HG03565 (cell line): ENCODE results near the gene IL27RA.

Source experiments
- ATAC-seq: cut with Tn5 transposase; IDR thresholded peaks from one replicate; pipeline ENCODE4 v1.9.1; 2021; ENCODE audit warnings: mild to moderate bottlenecking, moderate library complexity; ENCODE audit not compliant: unreplicated experiment

The IL27RA gene

DNA sequence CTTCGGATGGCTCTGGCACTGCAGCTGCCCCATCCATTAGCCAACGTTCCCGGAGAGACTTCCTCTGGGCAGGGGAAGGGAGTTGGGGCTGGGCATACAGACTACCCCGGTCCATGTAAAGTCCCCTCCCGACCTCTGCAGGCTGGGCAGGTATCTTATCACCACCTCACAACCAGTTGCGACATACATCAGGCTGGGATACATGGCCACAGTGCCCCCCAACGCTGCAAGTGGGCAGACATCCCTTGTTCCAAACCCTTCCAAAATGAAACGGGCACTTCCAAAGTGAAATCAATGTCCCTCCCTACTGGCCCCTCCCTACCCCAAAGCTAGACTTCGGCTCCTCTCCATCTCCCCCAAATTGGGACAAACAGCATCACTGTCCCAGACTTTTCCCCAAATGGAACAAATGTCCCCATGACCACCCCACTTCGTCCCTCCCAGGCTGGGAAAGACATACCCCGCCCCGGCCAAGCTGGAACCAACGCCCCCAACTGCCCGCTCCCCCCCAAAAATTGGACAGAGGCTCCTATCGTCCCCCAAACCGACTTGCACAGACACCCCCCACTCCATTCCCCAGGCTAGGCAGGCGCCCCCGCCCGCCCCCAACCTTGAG lies 25.3 kb downstream of the IL27RA start:
- no peak for ATAC-seq

DNA sequence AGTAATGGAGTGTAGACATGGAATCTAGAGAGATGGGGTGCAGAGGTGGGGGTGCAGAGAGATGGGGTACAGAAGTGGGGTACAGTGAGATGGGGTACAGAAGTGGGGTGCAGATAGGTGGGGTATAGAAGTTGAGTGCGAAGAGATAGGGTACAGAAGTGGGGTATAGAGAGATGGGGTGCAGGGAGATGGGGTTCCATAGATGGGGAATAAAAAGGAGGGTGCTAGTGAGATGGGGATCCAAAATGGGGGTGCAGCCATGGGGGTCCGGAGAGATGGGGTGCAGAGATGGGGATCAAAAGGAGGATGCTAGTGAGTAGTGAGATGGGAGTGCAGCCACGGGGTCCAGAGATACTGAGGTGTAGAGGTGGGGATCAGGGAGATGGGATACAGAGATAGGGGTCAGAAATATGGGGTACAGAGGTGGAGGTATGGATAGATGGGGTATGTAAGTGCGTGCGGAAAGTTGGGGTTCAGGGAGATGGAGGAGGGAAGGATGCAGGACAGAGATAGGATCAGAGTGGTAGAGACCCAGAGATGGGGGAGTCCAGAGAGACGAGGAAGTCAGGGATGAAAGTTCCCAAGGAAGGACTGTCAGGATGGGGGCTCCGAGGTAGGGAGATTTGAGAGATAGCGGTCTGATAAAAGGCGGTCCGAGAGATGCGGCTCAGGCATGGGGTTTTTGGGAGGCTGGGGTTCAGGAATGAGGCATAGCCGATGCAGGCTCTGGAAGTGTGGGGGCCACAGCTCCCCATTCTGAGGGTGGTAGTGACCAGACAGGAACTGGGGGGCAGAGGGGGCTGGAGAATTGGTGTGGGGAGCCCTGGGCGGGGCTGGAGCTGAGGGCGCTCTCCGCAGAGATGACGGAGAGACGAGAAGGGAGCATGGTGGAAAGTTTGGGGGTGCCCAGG lies 26.9 kb downstream of the IL27RA start:
- ATAC-seq = no peak

DNA sequence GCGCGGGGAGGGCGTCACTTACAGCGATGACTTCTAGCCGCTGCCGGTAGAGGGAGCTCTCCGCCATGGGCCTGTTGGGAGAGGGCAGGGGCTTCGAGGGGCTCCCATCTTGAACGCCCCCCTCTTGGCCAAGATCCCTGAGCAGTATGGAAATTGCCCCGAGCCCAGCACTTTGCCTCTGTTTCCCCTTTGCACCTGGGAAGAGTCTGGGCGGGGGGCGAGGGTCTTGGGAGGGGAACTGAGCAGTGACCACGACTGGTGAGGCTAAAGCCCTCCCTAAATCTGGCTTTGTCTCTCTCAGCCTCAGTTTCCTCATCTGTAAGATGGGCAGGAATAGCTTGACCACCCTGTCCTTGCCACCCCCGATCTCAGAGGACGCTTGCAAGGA lies 27.5 kb downstream of the IL27RA start:
- no peak for ATAC-seq

DNA sequence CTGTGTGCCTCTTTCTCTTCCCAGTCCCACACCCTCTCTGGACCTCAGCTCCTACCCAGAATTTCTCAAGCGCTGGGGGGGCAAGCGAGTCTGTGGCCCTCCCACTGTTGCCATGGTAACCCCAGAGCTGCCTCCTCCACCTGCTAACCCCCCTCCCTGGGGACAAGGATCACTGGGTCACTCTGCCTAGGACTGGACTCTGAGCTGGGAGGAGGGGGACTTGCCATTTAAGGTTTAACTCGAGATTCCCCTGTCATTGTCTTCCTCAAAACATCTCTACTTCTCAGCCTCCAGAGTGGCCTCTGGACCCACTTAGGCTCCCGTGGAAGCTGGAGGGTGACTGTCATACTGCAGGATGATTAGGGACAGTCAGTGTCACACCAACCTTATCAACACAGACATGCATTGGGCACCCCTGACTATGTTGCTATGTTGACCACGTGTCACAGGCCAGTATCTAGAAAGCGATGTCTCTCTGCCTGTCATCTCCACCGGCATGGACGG lies 28.1 kb downstream of the IL27RA start:
- no peak for ATAC-seq

DNA sequence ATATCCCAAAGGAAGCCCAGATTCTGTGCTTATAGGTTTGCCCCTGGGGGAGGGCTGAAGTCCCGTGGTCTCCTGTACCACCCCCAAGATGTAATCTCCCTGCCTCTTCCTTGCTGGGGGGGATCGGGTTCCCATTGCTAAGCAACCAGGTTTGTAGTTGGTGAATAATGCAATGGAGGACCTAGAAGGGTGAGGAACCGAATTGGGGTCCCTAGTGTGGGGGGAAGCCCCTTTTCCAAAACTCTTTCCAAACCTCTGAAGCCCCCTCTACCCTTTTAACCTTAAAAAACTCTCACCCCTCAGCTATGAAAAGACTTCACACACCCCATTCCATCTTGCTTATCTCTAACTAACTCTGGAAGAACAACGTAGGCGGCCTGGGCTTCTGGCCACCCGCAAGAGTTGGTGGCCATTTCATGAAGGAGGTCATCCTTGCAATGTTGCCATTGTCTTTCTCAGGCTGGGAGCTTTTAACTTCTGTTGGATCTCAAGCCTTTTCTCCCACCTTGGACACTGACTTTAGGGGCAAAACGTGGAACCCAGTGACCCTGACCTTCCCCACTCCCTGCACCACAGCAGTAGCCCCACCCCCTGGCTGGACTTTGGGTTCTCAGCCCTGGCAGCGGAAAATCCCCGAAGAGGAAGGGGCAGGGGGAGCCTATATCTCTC lies 29.7 kb downstream of the IL27RA start:
- no peak for ATAC-seq

DNA sequence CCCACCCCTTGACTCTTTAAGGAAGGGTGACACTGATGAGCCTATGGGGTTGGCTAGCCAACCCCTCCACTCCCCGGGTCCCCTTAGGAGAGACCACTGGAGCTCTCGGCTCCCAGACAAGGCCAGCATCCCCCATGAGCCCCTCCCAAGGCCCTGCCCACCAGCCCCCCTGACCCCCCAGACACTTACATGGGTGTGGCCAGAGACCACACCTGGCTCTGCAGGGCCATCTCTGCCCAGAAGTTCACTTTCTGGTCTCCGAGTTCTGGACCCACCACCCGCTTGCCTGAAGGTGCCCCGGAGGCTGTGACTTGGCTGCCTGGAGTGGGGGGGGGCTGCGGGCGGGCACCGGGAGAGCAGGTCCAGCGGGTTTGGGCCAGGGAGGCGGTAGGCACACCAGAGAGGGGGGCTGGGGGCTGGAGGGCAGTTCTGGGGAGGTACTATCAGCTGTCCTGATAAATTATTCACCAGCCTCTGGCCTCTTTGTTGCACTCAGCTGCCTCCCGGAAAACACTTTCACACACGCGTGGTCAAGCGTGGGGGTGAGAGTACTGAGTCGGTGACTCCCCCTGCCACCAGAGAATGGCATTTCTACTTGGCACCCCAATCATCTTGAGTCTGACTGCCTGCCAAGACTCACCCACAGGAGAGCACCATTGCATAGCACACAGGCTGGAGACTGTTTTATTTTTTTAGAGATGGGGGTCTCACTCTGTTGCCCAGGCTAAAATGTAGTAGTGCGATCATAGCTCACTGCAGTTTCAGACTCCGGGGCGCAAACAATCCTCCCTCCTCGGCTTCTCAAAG lies 30.4 kb downstream of the IL27RA start, which contains the start of gene PALM3:
Gene PALM3, minus strand, starts transcription at position 326 of the 807 bp plus-strand sequence. Its CDS starts 96 bp downstream, at position 230.
- ATAC-seq = no peak

DNA sequence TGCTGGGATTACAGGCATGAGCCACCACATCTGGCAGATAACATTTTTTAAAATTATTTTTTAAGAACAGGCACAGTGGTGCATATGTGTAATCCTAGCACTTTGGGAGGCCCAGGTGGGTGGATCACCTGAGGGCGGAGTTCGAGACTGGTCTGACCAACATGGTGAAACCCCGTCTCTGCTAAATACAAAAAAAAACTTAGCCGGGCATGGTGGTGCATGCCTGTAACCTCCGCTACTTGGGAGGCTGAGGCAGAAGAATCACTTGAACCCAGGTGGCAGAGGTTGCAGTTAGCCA lies 30.9 kb downstream of the IL27RA start:
- no peak for ATAC-seq

DNA sequence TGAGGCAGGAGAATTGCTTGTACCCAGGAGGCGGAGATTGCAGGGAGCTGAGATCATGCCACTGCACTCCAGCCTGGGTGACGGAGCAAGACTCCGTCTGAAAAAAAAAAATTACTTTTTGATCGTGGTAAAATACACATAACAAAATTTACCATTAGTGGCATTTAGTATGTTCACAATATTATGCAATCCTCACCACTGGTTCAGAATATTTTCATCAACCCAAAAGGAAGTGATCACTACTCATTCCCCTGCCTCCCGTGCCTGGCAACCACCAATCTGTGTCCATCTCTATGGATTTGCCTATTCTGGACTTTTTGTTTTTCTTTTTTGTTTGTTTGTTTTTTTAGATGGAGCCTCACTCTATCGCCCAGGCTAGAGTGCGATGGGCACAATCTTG lies 31.5 kb downstream of the IL27RA start:
- ATAC-seq = no peak

DNA sequence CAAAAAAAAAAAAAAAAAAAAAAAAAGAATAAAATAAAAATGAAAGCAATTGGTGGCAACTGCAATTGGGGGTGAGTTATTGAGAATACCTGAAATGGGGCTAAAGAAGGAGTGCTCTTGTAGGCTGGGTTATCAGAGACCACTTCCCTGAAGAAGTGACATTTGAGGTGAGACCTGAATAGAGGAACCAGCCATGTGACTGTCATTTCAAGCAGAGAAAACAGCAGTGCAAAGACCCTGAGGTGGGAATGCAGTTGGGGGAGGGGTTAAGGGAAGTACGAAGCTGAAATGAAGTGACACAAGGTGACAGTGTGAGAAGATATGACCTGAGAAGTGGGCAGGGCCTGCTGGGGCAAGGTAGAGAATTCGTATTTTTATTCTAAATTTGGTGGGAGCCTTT lies 34.6 kb downstream of the IL27RA start:
- no peak for ATAC-seq

DNA sequence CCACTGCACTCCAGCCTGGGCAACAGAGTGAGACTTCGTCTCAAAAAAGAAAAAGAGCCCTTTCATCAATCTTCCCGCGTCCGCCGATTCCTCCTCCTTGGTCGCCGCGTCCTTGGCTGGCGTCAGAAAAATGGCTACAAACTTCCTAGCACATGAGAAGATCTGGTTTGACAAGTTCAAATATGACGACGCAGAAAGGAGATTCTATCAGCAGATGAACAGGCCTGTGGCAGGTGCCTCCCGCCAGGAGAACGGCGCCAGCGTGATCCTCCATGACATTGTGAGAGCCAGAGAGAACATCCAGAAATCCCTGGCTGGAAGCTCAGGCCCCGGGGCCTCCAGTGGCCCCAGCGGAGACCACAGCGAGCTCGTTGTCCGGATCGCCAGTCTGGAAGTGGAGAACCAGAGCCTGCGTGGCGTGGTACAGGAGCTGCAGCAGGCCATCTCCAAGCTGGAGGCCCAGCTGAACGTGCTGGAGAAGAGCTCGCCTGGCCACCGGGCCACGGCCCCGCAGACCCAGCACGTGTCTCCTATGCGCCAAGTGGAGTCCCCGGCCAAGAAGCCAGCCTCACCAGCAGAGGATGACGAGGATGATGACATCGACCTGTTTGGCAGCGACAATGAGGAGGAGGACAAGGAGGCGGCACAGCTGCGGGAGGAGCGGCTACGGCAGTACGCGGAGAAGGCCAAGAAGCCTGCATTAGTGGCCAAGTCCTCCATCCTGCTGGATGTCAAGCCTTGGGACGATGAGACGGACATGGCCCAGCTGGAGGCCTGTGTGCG lies 38.9 kb downstream of the IL27RA start:
- ATAC-seq = no peak

DNA sequence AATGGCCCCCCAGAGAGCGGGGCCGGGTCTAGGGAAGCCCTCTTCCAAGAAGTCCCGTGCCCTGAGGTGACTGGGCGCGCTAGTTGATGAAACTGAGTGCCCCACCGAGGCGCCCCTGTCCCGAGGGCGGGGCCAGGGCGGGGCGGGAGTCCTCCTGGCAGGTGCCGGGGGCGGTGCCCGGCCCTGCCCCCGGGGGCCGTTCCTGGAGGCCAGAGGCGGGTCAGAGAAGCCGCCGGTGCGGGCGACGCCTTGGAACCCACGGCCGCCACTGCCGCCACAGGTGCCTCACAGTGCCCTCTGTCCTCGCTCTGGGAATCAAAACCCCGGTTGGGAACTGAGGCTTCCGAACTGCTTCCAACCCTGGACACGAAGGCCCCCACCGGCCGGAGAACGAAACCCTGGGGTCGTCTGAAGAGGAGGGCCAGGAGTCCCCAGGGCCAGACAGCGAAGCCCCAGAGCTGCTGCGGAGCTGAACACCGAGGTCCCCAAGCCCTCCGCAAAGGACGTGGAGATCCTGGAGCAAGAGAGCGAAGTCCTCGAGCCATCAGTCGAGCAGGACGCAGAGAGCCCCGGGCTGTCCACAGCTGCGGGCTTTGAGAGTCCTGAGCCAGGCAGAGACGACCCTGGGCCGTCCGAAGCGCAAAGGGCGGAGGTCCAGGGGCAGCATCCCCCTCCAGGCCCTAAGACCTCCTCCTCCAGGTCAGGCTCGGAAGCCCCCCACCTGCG lies 41.1 kb downstream of the IL27RA start, which contains the start of gene MISP3:
Gene MISP3, plus strand, starts transcription at position 252 of the 726 bp plus-strand sequence. CDS start 524 bp downstream, outside the sequence.
- no peak for ATAC-seq

DNA sequence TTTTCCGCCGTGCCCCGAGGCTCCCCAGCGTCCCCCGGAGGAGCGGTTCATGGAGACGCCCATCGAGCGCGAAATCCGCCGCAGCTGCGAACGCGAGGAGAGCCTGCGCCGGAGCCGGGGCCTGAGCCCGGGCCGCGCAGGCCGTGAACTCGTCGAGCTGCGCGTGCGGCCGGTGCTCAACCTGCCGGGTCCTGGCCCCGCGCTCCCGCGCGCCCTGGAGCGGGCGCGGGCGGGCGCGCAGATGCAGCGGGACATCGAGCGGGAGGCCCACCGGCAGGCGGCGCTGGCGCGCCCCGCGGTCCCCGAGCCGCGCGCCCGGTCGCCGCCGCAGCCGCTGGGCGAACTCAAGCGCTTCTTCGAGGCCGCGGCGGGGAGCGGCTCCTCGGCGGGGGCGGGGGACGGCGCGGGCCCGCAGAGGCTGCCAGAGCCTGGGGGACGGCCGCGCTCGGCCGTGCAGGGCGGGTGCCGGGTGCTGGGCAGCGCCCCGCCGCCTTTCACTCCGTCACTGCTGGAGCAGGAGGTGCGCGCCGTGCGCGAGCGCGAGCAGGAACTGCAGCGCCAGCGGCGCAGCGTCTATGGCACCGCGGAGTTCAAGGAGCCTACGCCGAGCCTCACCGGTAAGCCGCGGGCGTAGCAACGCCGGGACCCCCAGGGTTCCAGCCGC lies 41.8 kb downstream of the IL27RA start:
- peak; percentile 50 for ATAC-seq

DNA sequence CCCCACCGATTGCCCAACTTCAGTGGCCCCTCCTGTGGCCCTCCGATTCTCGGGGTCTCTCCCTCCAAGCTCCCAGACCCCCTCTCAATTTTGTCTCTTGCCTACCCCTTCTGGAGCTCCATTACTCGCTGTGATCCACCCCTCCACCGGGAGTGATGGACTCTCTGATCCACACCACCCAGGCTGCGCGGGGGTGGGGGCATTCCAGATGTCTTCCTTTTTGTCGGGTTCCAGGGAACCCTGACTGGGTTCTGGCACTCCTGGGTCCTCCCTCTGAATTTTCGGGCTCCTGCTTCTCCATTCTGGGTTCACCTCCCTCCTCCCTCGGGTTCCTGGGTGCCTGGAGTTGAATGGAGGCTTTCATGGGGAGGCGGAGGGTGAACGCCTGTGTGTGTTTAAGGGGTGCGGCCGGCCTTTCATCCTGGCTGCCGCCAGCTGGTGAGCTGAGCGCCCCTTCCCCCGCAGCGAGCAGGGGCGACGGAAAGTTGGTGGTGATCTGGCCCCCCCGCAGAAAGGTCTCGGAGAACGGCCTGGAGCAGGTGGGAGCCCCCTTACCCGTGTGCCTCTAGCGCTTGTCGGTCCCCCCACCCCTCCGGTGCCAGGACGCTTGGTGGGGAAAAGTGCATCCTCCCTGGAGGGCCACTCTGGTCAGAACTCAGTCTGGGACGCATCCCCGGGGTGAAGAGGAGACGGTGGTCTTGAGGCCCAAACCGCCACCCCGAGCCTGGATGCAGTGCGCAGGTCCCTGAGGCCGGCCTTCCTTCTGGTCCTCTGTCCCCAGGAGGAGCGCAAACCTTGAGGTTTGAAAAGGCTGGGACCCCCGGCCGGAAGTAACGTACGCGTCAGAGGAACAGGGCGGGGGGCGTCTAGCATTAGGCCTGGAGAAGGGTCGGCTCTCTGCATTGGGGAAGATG lies 42.6 kb downstream of the IL27RA start:
- ATAC-seq = no peak

DNA sequence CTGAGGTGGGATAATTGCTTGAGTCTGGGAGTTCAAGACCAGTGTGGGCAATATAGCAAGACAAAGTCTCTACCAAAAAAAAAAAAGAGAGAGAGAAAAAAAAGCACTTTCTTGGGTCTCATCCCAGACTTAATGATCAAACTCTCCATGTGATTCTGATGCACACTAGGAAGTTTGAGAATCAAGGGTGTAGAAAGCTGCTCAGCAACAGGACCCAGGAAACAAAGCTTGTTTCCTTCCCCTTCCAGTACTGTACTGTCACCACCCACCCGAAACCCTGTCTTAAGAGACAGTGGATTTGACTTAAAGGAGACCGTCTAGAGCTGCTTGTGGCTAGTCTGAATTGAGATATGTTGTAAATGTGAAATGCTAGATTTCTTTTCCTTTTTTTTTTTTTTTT lies 46.8 kb downstream of the IL27RA start:
- ATAC-seq = no peak

DNA sequence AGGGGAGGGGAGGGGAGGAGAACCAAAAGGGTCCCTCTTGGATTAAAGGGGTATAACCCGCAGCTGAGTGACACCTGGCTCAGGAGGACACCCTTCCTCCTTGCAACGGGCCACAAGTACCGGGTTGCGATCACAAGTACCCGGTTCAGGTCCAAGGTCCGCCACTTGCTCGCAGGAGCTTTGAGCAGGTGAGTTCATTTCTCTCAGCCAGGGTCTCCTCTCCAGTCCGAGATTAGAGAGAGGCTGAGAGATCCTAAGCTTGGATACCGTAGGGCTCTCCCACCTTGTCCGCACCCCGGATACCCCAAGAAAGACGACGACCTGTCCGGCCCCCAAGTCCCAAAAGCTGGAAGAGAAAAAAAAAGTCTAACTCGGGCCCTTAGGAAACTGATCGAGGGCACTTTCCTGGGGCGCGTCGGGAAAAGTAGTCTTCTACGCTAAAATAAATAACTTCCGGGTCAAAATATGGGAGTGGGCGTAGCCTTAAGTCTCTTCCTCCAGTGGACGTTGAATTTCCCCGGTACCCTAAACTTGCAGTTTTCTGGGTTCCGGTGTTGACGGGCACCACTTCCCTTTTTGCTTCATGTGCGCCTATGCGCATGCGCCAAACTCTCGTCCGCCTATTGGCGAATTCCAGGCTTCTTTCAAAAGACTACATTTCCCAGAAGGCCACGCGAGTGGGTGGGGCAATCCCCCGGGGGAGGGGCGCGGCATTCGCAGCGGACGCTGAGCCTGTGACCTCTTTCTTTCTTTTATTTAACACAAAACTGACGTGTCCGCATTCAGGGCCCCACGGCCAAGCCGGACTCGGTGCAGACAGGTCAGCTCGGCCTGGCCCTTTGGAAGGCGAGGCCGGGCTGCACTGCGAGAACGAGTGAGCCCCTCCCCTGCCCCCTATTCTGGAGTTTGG lies 49.6 kb downstream of the IL27RA start:
- ATAC-seq = peak; percentile 86

DNA sequence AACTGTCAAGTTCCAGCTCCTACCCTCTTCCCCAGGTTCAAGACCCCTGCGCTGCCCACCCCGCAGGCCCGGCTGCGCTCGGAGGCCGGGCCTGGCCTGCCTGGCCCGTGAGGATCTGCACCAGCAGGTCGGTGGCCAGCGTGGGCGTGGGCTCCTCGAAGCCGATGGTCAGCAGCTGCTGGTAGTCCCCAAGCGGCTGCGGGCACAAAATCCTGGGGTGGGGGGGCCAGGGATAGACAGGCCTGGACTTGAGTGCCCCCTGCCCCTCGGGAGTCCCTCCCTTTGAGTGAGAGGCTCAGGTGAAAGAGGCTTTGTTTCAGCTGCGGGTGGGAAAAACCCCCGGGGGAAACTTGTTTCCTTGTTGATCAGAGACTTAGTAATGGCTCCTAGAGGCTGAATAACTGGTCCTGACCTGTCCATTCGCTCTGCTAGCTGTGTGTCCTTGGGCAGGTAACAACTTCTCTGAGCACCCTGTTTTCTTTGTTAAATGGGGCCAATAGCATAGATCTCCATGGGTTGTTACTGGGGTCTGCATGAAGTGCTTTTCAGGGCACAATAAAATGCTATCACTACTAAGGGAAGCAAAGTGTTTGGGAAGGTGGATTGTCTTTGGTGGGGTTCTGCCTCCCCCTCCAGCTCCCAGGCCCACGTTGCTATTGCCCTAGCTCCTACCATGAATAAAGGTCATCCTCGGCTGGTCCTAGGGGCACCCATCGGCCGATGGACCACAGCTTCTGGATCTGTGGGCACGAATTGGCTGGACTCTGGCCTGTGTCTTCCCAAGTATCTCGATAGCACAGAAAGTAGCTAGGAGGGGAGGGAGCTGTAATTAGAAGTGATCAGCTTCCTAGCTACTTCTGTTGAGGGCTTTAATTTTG lies 50.5 kb downstream of the IL27RA start:
- no peak for ATAC-seq
